K562 (cell line): Measurements from ENCODE around the gene PHOSPHO1.

Experiments used
- CTCFL ChIP-seq: IDR thresholded peaks from 2 replicates; pipeline ENCODE4 v1.6.1; 2011; ENCODE audit warnings: borderline replicate concordance, low read depth, mild to moderate bottlenecking, moderate library complexity, low read length; ENCODE audit not compliant: insufficient read depth, poor library complexity, severe bottlenecking
- TF ChIP-seq, protein P1 (sequence below), 3 experiments: IDR thresholded peaks in 2 of 3; conservative IDR thresholded peaks in 1 of 3; 2 replicates each; pipeline ENCODE4 v1.5.1; 2011 to 2012; ENCODE audit warnings: low read length in 3 of 3, mild to moderate bottlenecking in 3 of 3, control low read depth in 2 of 3, improper control_type of control experiment in 1 of 3, inconsistent platforms in 1 of 3, low read depth in 1 of 3, mixed read lengths in 1 of 3, moderate library complexity in 1 of 3; ENCODE audit not compliant: insufficient read depth in 2 of 3
- TF ChIP-seq, protein P2 (sequence below): sonication (generic); formaldehyde crosslinking; IDR thresholded peaks from 2 replicates; pipeline ENCODE4 v1.8.0; 2022; ENCODE audit warnings: missing genetic modification reagents, mild to moderate bottlenecking, borderline replicate concordance
- TF ChIP-seq, protein P3 (sequence below): sonication (generic); formaldehyde crosslinking; IDR thresholded peaks from 2 replicates; pipeline ENCODE4 v1.9.0; 2022; ENCODE audit warnings: mild to moderate bottlenecking, missing genetic modification reagents

DNA sequence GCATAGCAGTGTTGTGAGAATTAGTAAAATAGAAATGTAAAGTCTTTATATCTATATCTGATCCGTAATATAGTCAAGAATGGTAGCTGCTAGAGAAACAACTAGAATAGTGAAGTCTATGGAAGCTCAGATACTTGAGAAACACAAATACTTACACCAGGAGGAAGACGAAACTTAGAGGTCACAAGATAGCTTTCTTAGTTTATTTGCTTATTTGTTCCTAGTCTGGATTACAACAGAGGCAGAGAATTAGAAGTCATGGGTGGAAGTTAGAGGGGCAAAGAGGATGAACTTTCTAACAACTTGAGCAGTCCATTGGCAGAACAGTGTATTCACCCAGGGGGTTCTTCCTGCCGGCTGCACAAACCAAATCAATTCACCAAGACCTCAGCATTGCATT, 34.1 kb downstream of the PHOSPHO1 start:
- TF ChIP-seq, protein P1, sequence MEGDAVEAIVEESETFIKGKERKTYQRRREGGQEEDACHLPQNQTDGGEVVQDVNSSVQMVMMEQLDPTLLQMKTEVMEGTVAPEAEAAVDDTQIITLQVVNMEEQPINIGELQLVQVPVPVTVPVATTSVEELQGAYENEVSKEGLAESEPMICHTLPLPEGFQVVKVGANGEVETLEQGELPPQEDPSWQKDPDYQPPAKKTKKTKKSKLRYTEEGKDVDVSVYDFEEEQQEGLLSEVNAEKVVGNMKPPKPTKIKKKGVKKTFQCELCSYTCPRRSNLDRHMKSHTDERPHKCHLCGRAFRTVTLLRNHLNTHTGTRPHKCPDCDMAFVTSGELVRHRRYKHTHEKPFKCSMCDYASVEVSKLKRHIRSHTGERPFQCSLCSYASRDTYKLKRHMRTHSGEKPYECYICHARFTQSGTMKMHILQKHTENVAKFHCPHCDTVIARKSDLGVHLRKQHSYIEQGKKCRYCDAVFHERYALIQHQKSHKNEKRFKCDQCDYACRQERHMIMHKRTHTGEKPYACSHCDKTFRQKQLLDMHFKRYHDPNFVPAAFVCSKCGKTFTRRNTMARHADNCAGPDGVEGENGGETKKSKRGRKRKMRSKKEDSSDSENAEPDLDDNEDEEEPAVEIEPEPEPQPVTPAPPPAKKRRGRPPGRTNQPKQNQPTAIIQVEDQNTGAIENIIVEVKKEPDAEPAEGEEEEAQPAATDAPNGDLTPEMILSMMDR (IDR thresholded peaks at IDR 0.05 in 2 of 3, conservative IDR thresholded peaks at IDR 0.05 in 1 of 3; ENCODE audit: insufficient read depth in 2 of 3, low read depth in 1 of 3, low read length in 3 of 3): no peak
- TF ChIP-seq, protein P2, sequence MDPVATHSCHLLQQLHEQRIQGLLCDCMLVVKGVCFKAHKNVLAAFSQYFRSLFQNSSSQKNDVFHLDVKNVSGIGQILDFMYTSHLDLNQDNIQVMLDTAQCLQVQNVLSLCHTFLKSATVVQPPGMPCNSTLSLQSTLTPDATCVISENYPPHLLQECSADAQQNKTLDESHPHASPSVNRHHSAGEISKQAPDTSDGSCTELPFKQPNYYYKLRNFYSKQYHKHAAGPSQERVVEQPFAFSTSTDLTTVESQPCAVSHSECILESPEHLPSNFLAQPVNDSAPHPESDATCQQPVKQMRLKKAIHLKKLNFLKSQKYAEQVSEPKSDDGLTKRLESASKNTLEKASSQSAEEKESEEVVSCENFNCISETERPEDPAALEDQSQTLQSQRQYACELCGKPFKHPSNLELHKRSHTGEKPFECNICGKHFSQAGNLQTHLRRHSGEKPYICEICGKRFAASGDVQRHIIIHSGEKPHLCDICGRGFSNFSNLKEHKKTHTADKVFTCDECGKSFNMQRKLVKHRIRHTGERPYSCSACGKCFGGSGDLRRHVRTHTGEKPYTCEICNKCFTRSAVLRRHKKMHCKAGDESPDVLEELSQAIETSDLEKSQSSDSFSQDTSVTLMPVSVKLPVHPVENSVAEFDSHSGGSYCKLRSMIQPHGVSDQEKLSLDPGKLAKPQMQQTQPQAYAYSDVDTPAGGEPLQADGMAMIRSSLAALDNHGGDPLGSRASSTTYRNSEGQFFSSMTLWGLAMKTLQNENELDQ (CRISPR knock-in tag): no peak
- TF ChIP-seq, protein P3, sequence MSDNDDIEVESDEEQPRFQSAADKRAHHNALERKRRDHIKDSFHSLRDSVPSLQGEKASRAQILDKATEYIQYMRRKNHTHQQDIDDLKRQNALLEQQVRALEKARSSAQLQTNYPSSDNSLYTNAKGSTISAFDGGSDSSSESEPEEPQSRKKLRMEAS (CRISPR knock-in tag): no peak
- TF ChIP-seq CTCFL: no peak
